Hypothalamus (tissue), 51 donors: ENCODE data around the gene LGALS7B.
"Not testable (repeated sequence)": the region's sequence is repeated elsewhere in the genome, so short reads cannot be mapped to it uniquely, and the experiment has no call there.

Source experiments
- DNase-seq, 51 donors: peaks; one replicate each; lab custom pipeline; 2025; lab: John Stamatoyannopoulos, UW

LGALS7B gene

DNA sequence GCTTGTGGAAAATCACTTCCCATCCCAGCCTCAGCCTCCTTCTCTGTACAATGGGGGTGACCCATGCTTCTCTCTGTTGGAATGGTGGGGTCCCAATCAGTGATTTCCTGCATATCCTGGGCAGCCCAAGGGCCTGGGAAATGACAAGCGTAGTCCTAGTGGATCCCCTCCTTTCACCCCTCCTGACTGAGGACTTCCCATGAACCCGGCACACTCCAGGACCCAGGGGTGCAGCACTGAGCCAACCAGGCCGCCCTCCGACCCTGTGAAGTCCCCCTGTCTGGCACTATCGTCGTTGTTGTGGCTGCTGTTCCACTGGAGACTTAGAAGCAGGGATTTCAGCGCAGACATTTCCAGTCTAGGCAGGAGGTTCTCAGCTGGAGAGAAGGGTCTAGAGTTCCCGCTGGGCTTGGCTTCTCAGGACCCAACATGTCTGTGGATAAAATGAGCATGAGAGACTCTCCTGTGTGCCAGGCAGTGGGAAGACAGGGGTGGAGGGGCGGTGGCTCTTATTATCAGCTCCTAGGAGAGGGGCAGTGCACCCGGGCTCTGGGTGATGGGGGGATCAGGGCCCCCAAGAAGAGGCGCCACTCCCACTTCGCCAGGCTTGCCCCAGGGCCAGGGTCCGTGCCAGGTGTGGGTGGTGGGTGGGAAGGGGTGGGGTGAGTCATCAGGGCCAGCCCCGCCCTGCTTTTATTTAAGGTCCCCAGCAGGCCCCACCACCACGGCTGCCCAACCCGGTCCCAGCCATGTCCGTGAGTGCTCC, at the start of gene LGALS7B:
LGALS7B (plus strand) TSS at position 723 of the 766 bp plus-strand sequence; CDS start at position 750, 27 bp downstream.
- DNase-seq: no peak

- no peak for DNase-seq
These were observed 49.4 kb upstream of the LGALS7B start for GRCh38 chr19:38739440-38740256.

- DNase-seq: no peak
These were observed 48.8 kb upstream of the LGALS7B start for GRCh38 chr19:38740257-38740592.

- DNase-seq: no peak
These were observed 48.1 kb upstream of the LGALS7B start for GRCh38 chr19:38740932-38741331.

DNA sequence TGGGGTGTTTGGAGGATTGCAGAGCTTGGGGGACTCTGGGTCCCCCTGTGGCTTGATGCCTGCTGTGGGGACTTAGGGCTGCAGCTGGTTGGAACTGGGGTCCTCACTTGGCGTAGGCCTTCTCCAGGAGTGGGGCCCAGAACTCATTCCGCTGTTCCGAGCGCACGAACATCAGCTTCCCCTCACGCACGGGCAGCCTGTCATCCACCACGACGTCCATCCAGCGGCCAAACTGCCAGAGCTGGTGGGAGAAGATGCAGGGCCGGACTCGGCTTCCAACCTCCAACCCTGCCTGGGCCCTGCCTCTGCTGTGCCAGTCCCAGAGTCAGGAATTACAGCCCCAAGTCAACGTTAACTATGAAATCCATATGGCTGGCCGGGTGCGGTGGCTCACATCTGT, 47.3 kb upstream of the LGALS7B start:
- no peak for DNase-seq

GRCh38 chr19:38742296-38742695, 46.7 kb upstream of the LGALS7B start:
- no peak for DNase-seq

GRCh38 chr19:38742906-38743305, 46.1 kb upstream of the LGALS7B start:
- DNase-seq: no peak

GRCh38 chr19:38743394-38744297, 45.4 kb upstream of the LGALS7B start:
- no peak for DNase-seq

DNA sequence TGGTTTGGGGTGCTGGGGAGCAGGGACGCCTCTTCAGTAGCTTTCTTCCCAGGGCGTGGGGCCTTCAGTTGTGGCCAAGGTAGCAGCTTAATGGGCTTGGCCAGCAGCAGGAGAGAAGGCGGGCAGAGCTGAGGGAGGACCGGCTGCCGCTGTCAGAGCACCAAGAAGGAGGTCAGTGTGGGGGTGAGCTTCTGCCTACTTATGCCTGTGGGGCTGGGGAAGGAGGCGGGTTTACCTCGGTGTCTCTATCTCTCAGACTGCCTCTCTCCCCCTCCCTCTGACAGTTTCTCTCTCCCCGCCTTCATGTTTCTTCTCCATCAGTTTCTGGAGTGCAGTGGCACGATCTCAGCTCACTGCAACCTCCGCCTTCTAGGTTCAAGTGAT, 44.7 kb upstream of the LGALS7B start, which contains the start of gene CAPN12:
CAPN12 (minus strand) TSS at position 177 of the 384 bp plus-strand sequence. CDS start 309 bp downstream, outside the sequence.
- no peak for DNase-seq

DNA sequence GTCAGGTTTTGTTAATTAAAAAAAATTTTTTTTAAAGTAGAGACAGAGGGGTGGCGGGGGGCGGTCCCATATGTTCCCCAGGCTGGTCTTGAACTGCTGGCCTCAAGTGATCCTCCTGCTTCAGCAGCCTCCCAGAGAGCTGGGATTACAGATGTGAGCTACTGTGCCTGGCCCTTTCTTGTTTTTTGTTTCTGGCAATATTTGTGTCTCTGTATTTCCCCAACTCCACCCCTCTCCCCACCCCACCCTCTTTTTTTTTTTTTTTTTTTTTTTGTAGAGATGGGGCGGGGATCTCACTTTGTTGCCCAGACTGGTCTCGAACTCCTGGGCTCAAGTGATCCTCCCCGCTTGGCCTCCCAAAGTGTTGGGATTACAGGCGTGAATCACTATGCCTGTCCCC, 44.1 kb upstream of the LGALS7B start:
- no peak for DNase-seq

DNA sequence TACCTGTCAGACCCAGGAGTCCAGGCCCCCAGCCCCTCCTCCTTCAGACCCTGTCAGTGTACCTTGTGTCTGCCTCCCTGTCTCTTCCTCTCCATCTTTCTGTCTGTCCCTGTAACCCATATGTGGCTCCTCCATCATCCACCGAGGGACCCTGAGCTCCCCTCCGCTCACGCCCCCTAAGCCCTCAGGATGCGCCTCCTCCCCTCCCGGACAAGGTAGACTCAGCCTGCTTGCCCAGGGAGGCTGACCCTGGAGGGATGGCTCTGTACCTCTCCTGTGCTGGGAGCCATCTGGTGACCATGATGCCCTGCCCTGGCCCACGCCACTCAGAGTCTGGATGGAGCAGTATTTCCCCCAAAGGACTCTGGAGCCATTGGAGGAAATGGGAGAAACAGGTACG, 43.7 kb upstream of the LGALS7B start:
- DNase-seq: no peak

DNA sequence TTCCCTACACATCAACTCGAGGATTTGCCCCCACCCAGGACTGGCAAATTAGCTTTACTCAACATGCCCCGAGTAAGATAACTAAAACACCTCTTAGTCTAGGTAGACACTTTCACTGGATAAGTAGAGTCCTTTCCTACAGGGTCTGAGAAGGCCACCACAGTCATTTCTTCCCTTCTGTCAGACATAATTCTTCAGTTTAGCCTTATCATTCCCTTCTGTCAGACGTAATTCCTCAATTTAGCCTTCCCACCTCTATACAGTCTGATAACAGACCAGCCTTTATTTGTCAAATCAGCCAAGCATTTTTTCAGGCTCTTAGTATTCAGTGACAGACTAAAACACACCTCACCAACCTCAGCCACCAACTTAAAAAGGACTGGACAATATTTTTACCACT, 35.2 kb upstream of the LGALS7B start:
- not testable (repeated sequence) for DNase-seq

- DNase-seq: not testable (repeated sequence)
These were observed 34.8 kb upstream of the LGALS7B start for GRCh38 chr19:38754196-38754595.

GRCh38 chr19:38759590-38760003, 29.4 kb upstream of the LGALS7B start:
- no peak for DNase-seq

DNA sequence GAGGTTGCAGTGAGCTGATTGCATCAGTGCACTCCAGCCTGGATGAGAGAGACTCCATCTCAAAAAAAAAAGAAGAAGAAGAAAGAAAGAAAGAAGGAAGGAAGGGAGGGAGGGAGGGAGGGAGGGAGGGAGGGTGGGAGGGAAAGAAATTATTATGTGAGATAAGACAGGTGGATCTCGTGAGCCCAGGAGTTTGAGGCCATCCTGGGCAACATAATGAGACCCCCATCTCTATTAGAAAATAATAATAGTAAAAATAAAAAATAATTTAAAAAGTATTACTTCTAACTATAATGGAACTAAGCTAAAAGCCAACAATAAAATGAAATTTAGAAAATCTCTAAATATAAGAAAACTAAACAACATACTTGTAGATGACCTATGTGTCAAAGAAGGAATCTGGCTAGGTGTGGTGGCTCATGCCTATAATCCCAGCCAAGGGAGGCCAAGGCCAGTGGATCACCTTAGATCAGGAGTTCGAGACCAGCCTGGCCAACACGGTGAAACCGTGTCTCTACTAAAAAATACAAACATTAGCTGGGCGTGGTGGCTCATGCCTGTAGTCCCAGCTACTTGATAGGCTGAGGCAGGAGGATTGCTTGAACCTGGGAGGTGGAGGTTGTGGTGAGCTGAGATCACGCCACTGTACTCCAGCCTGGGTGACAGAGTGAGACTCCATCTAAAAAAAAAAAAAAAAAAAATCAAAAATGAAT, 28.0 kb upstream of the LGALS7B start:
- not testable (repeated sequence) for DNase-seq

DNA sequence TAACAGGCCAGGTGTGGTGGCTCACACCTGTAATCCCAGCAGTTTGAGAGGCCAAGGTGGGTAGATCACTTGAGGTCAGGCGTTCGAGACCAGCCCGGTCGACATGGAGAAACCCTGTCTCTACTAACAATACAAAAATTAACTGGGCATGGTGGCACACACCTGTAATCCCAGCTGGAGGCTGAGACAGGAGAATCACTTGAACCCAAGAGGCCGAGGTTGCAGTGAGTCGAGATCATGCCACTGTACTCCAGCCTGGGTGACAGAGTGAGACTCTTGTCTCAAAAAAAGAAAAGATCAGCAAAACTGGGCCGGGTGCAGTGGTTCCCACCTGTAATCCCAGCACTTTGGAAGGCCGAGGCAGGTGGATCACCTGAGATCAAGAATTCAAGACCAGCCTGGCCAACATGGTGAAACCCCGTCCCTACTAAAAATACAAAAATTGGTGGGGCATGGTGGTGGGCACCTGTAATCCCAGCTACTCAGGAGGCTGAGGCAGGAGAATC, 27.1 kb upstream of the LGALS7B start:
- DNase-seq: not testable (repeated sequence)

GRCh38 chr19:38763795-38764220, 25.2 kb upstream of the LGALS7B start:
- no peak for DNase-seq

- no peak for DNase-seq
These were observed 23.8 kb upstream of the LGALS7B start for GRCh38 chr19:38765214-38765613.

DNA sequence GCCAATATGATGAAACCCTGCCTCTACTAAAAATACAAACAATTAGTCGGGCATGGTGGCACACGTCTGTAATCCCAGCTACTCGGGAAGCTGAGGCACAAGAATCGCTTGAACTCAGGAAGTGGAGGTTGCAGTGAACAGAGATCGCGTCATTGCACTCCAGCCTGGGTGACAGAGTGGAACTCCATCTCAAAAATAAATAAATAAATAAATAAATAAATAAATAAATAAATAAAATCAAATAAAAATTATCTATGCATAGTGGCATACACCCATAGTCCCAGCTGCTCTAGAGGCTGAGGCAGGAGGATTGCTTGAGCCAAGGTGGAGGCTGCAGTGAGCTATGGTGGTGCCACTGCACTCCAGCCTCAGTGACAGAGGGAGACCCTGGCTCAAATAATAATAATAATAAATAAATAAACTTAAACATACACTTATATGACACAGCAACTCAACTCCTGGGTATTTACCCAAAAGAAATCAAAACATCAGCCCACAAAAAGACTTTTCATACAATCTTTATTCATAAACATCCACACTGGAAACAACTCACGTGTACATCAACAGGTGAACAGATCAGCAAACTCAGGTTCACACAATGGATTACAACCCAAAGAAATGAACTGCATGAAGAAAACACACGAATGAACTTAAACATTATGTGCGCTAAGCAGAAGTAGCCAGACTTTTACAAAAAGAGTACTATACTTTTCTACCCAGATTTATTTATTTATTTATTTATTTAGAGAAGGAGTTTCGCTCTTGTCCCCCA, 22.5 kb upstream of the LGALS7B start:
- no peak for DNase-seq
